Activated CD8-positive, alpha-beta memory T cell treated with anti-CD3 and anti-CD28 coated beads for 24 hours (primary cell): ENCODE data around the gene DNAJC17.
A peak's percentile ranks its signal among the peaks of the same experiment; 100 is the strongest.

Experiments used
- DNase-seq: peaks from one replicate; pipeline ENCODE4 v3.0.0-alpha.2; 2020

Gene DNAJC17

GRCh38 chr15:40807028-40807887 lies at the start of gene DNAJC17, which contains the start of gene ZFYVE19:
Gene DNAJC17, minus strand, starts transcription at chr15:40807473. Its CDS starts 27 bp downstream, at chr15:40807446.
Gene ZFYVE19, plus strand, starts transcription at chr15:40807089. Its CDS starts 501 bp downstream, at chr15:40807590.
- peak; percentile 97 for DNase-seq

- DNase-seq, result no peak
Measured at GRCh38 chr15:40856746-40857145, 49.5 kb upstream of the DNAJC17 start.

GRCh38 chr15:40855706-40856234 lies 48.5 kb upstream of the DNAJC17 start:
- no peak for DNase-seq

GRCh38 chr15:40854161-40854560 lies 46.9 kb upstream of the DNAJC17 start:
- DNase-seq, result no peak

- no peak for DNase-seq
Measured at GRCh38 chr15:40853241-40853890, 46.1 kb upstream of the DNAJC17 start.

- no peak for DNase-seq
Measured at GRCh38 chr15:40852529-40852928, 45.3 kb upstream of the DNAJC17 start.

GRCh38 chr15:40850576-40851112 lies 43.4 kb upstream of the DNAJC17 start:
- no peak for DNase-seq

- no peak for DNase-seq
Measured at GRCh38 chr15:40847223-40847961, 40.1 kb upstream of the DNAJC17 start.

- no peak for DNase-seq
Measured at GRCh38 chr15:40846841-40847222, 39.6 kb upstream of the DNAJC17 start.

GRCh38 chr15:40845511-40846284 lies 38.4 kb upstream of the DNAJC17 start:
- no peak for DNase-seq

- DNase-seq, result no peak
Measured at GRCh38 chr15:40845036-40845435, 37.8 kb upstream of the DNAJC17 start.

- peak; percentile 78 for DNase-seq
Measured at GRCh38 chr15:40844696-40845030, 37.4 kb upstream of the DNAJC17 start.

GRCh38 chr15:40843885-40844695 lies 36.8 kb upstream of the DNAJC17 start, which contains the start of gene SPINT1:
Gene SPINT1, plus strand, starts transcription at chr15:40844048. Its CDS starts 507 bp downstream, at chr15:40844555.
- peak; percentile 85 for DNase-seq

GRCh38 chr15:40843261-40843884 lies 36.1 kb upstream of the DNAJC17 start:
- DNase-seq, result peak; percentile 60

GRCh38 chr15:40841741-40842140 lies 34.5 kb upstream of the DNAJC17 start:
- DNase-seq, result no peak

- DNase-seq, result no peak
Measured at GRCh38 chr15:40838756-40839155, 31.5 kb upstream of the DNAJC17 start.

GRCh38 chr15:40836020-40836419 lies 28.7 kb upstream of the DNAJC17 start:
- no peak for DNase-seq

GRCh38 chr15:40832903-40833302 lies 25.6 kb upstream of the DNAJC17 start:
- DNase-seq, result no peak

- no peak for DNase-seq
Measured at GRCh38 chr15:40831861-40832260, 24.6 kb upstream of the DNAJC17 start.

GRCh38 chr15:40830884-40831283 lies 23.6 kb upstream of the DNAJC17 start:
- DNase-seq, result no peak

- no peak for DNase-seq
Measured at GRCh38 chr15:40829115-40829514, 21.8 kb upstream of the DNAJC17 start.
